Measurements from ENCODE around the gene NOX5. TPM values are rescaled to one million over a fixed set of nuclear protein-coding genes. Genes with fewer than 3 reads are reported as not detected.

Gene NOX5
- total RNA-seq, 4 donors from 2014 or later, result 1.6 TPM; not detected in 3

DNA sequence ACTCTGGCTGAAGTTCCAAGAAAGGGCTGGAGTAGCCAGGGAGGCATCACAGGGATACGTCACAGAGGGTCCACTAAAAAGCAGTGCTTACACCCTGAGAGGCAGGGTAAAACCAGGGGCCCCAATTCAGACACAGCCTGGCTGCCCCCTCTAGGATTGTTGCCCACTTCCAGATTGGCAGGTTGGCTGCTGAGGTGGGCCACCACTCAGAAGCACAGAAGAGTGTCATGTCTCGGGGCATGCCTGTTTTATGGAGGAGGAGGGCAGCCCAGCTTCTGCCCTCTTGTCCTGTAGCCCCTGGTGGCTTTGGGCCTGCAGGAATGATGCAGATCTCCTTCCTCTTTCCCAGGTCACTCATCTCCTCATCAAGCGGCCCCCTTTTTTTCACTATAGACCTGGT is 24.0 kb downstream of the NOX5 start:
- no peak for DNase-seq (ENCODE audit: low spot score in 2 of 2)
- Histone ChIP-seq H3K27me3 (no peaks in the 10 kb centered on the region), H3K36me3 (no peaks in the 10 kb centered on the region), H3K27ac (no peak overlapping the region), H3K4me3 (no peak overlapping the region), H3K9me3 (no peaks in the 10 kb centered on the region), H3K4me1 (no peaks in the 10 kb centered on the region)
- WGBS, result 99% methylated on average over 3 of the region's 3 CpGs
- TF ChIP-seq POLR2AphosphoS5 (IDR thresholded peaks at IDR 0.05), result no peak
- TF ChIP-seq, protein P1, sequence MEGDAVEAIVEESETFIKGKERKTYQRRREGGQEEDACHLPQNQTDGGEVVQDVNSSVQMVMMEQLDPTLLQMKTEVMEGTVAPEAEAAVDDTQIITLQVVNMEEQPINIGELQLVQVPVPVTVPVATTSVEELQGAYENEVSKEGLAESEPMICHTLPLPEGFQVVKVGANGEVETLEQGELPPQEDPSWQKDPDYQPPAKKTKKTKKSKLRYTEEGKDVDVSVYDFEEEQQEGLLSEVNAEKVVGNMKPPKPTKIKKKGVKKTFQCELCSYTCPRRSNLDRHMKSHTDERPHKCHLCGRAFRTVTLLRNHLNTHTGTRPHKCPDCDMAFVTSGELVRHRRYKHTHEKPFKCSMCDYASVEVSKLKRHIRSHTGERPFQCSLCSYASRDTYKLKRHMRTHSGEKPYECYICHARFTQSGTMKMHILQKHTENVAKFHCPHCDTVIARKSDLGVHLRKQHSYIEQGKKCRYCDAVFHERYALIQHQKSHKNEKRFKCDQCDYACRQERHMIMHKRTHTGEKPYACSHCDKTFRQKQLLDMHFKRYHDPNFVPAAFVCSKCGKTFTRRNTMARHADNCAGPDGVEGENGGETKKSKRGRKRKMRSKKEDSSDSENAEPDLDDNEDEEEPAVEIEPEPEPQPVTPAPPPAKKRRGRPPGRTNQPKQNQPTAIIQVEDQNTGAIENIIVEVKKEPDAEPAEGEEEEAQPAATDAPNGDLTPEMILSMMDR (IDR thresholded peaks at IDR 0.05), result no peak
- TF ChIP-seq EP300 (IDR thresholded peaks at IDR 0.05), result no peak

DNA sequence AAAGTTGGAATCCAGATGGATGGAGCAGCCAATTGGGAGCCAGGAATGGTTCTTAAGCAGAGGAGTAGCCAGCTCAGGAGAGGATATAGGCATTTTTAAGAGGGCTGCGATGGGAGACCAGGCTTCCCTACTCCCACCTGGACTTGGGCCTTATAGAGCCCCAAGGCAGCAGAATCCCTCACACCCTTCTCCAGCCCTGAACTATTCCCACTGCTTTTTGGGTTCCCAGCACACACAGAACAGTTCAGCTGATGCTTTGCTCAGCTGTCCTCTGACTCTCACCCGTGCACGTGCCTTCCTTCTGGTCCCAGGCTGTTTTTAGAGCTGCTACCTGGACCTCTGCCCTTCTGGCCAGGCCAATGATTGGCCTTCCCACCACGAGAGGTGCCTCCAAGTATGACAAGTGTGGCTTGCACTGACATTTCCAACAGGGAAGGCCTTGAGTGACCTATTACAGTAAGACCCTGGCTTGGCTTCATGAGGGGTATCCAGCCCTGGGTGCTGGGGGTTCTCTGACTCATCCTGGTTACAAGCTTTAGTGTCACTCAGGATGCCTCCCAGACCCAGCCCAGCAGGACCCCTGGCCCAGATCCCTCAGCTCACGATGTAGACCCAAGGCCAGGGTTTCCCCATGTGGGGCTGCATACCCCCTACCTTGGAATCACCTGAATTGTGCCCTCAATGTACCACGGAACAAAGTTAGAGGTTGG is 25.2 kb downstream of the NOX5 start:
- DNase-seq (ENCODE audit: low spot score in 2 of 2), result no peak

DNA sequence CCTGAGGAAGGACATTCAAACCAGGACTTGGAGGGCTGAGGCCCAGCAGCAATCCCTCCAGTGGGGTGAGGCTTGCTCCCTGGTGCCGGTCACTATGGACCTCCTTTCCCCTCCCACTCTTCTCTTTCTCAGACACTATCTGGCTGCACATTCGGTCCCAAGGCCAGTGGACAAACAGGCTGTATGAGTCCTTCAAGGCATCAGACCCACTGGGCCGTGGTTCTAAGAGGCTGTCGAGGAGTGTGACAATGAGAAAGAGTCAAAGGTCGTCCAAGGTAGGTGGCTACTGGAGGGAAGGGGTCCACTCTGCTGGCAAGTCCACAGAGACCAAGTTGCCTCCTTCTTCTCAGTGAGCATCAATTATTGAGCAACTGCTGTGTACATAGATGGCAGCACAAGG is 28.0 kb downstream of the NOX5 start:
- 89% methylated on average over 5 of the region's 5 CpGs for WGBS
- no peak for DNase-seq (ENCODE audit: low spot score in 2 of 2)
- no peak for TF ChIP-seq POLR2AphosphoS5 (IDR thresholded peaks at IDR 0.05)
- no peak for TF ChIP-seq EP300 (IDR thresholded peaks at IDR 0.05)
- TF ChIP-seq, protein P1 (IDR thresholded peaks at IDR 0.05), result no peak
- no peak for TF ChIP-seq POLR2A (IDR thresholded peaks at IDR 0.05)
- Histone ChIP-seq H3K4me1 (peaks cover 9% of the 10 kb centered on the region), H3K27me3 (no peaks in the 10 kb centered on the region), H3K27ac (no peak overlapping the region), H3K9me3 (no peaks in the 10 kb centered on the region), H3K4me3 (no peak overlapping the region), H3K36me3 (no peaks in the 10 kb centered on the region)

More for the DNA sequence above, 25.2 kb downstream of the NOX5 start:
- H3K4me1 ChIP-seq, result no peaks in the 10 kb centered on the region
- H3K27ac ChIP-seq, result no peak overlapping the region
- no peak overlapping the region for H3K4me3 ChIP-seq
- no peaks in the 10 kb centered on the region for H3K9me3 ChIP-seq
- no peaks in the 10 kb centered on the region for H3K27me3 ChIP-seq
- TF ChIP-seq EP300 (IDR thresholded peaks at IDR 0.05), result no peak
- TF ChIP-seq, protein P1 (IDR thresholded peaks at IDR 0.05), result no peak
- no peak for TF ChIP-seq POLR2A (IDR thresholded peaks at IDR 0.05)
- TF ChIP-seq POLR2AphosphoS5 (IDR thresholded peaks at IDR 0.05), result no peak
- no peaks in the 10 kb centered on the region for H3K36me3 ChIP-seq
- 77% methylated on average over 6 of the region's 6 CpGs for WGBS

DNA sequence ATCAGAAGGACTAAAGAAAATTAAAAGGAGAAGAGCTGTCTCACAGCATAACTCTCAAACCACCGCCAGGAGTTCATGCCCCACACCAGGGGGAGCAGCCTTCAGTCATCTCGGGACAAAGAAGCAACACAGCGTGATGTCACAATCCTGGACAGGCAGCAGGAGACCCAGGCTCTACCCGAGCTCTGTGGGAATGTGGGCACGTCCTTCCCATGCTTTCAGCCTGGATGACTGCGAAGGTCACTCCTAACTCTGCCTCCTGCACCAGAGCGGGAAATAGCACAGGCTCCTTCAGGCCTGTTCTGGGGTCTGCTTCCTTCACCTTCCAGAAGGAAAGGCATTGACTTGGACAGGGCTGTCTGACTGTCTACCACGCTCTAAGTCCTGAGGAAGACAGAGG is 31.3 kb downstream of the NOX5 start:
- 75% methylated on average over 8 of the region's 8 CpGs for WGBS
- no peaks in the 10 kb centered on the region for H3K9me3 ChIP-seq
- H3K4me3 ChIP-seq, result no peak overlapping the region
- H3K36me3 ChIP-seq, result no peaks in the 10 kb centered on the region
- H3K27me3 ChIP-seq, result no peaks in the 10 kb centered on the region
- TF ChIP-seq EP300 (IDR thresholded peaks at IDR 0.05), result no peak
- no peak for DNase-seq (ENCODE audit: low spot score in 2 of 2)
- peaks cover 9% of the 10 kb centered on the region for H3K4me1 ChIP-seq
- no peak overlapping the region for H3K27ac ChIP-seq

DNA sequence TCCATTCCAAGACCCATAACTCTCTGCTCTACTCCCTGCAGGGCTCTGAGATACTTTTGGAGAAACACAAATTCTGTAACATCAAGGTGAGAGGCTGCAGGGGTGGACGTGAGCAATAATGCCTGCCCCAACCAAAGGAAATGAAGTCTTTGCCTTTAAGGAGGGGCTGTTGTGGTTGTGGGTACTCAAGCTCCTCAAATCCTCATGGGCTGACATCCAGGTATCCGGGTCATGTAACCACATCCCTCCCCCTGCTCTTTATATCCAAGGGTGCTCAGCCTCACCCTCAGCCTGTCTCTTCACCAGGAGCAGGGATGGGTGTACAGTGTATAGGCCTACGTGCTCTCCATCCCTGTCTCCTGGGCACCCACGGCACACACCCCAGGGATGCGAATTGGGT is 32.3 kb downstream of the NOX5 start:
- Histone ChIP-seq H3K9me3 (no peaks in the 10 kb centered on the region), H3K36me3 (no peaks in the 10 kb centered on the region), H3K4me1 (peaks cover 9% of the 10 kb centered on the region), H3K27ac (no peak overlapping the region), H3K4me3 (no peak overlapping the region), H3K27me3 (no peaks in the 10 kb centered on the region)
- WGBS, result 83% methylated on average over 4 of the region's 5 CpGs
- no peak for DNase-seq (ENCODE audit: low spot score in 2 of 2)
- TF ChIP-seq EP300 (IDR thresholded peaks at IDR 0.05) (no peak), POLR2AphosphoS5 (IDR thresholded peaks at IDR 0.05) (no peak), POLR2A (IDR thresholded peaks at IDR 0.05) (no peak)
- TF ChIP-seq, protein P1 (IDR thresholded peaks at IDR 0.05), result no peak

DNA sequence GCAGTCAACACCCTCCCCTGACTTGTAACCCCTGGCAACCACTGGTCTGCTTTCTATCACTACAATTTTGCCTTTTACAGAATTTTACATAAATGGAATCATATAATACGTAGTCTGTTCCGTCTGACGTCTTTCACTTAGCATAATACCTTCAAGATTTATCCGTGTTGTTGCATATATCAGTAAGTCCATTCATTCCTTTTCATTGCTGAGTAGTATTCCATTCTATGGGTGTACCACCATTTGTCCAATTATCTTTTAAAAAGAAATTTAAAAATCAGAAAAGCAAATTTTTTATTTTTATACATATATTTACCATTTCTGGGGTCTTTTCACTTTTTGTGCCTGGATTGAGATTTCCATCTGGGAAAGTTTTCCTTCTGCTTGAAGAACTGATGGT is 35.5 kb downstream of the NOX5 start:
- TF ChIP-seq, protein P1 (IDR thresholded peaks at IDR 0.05), result no peak
- TF ChIP-seq EP300 (IDR thresholded peaks at IDR 0.05) (no peak), POLR2A (IDR thresholded peaks at IDR 0.05) (no peak)
- no peaks in the 10 kb centered on the region for H3K9me3 ChIP-seq
- peaks cover 9% of the 10 kb centered on the region for H3K4me1 ChIP-seq
- no peak for DNase-seq (ENCODE audit: low spot score in 2 of 2)
- no peak overlapping the region for H3K27ac ChIP-seq
- no peaks in the 10 kb centered on the region for H3K27me3 ChIP-seq
- no peak overlapping the region for H3K4me3 ChIP-seq
- H3K36me3 ChIP-seq, result no peaks in the 10 kb centered on the region
- WGBS, result 92% methylated on average over 4 of the region's 4 CpGs
